Measurements from ENCODE around the gene SEMA3F.

The SEMA3F gene

GRCh38 chr3:50123394-50124051 is 31.6 kb upstream of the SEMA3F start:
- no peak for DNase-seq (ENCODE audit: low read depth)
- Histone ChIP-seq H3K27me3 (replicated peaks; ENCODE audit: control insufficient read depth, insufficient read depth, low read length) (peaks cover 7% of the 10 kb centered on the region), H3K4me1 (ENCODE audit: control insufficient read depth, insufficient read depth, low read length) (peaks cover 14% of the 10 kb centered on the region), H3K4me3 (ENCODE audit: low read length) (no peak overlapping the region), H3K9me3 (ENCODE audit: control insufficient read depth, low read length) (no peaks in the 10 kb centered on the region), H3K36me3 (ENCODE audit: control insufficient read depth, insufficient read depth, low read length, severe bottlenecking) (peaks cover 27% of the 10 kb centered on the region), H3K9ac (ENCODE audit: low read length) (no peak overlapping the region)

- no peaks in the 10 kb centered on the region for H3K9me3 ChIP-seq (ENCODE audit: control insufficient read depth, low read length)
- peak; percentile 27 for DNase-seq (ENCODE audit: low read depth)
- H3K4me3 ChIP-seq (ENCODE audit: low read length), result no peak overlapping the region
- H3K4me1 ChIP-seq (ENCODE audit: control insufficient read depth, insufficient read depth, low read length), result peaks cover 14% of the 10 kb centered on the region
- peaks cover 7% of the 10 kb centered on the region for H3K27me3 ChIP-seq (replicated peaks; ENCODE audit: control insufficient read depth, insufficient read depth, low read length)
- H3K9ac ChIP-seq (ENCODE audit: low read length), result no peak overlapping the region
- peaks cover 20% of the 10 kb centered on the region for H3K36me3 ChIP-seq (ENCODE audit: control insufficient read depth, insufficient read depth, low read length, severe bottlenecking)
Observed at GRCh38 chr3:50124052-50124799, 30.9 kb upstream of the SEMA3F start.

GRCh38 chr3:50124800-50125178 is 30.3 kb upstream of the SEMA3F start:
- H3K27me3 ChIP-seq (replicated peaks; ENCODE audit: control insufficient read depth, insufficient read depth, low read length), result peaks cover 7% of the 10 kb centered on the region
- H3K9ac ChIP-seq (ENCODE audit: low read length), result no peak overlapping the region
- H3K36me3 ChIP-seq (ENCODE audit: control insufficient read depth, insufficient read depth, low read length, severe bottlenecking), result peaks cover 14% of the 10 kb centered on the region
- H3K4me3 ChIP-seq (ENCODE audit: low read length), result no peak overlapping the region
- no peaks in the 10 kb centered on the region for H3K9me3 ChIP-seq (ENCODE audit: control insufficient read depth, low read length)
- peaks cover 14% of the 10 kb centered on the region for H3K4me1 ChIP-seq (ENCODE audit: control insufficient read depth, insufficient read depth, low read length)
- no peak for DNase-seq (ENCODE audit: low read depth)

GRCh38 chr3:50125541-50126286 is 29.4 kb upstream of the SEMA3F start:
- Histone ChIP-seq H3K4me1 (ENCODE audit: control insufficient read depth, insufficient read depth, low read length) (peaks cover 14% of the 10 kb centered on the region), H3K9ac (ENCODE audit: low read length) (no peak overlapping the region), H3K4me3 (ENCODE audit: low read length) (no peak overlapping the region), H3K9me3 (ENCODE audit: control insufficient read depth, low read length) (no peaks in the 10 kb centered on the region), H3K36me3 (ENCODE audit: control insufficient read depth, insufficient read depth, low read length, severe bottlenecking) (peaks cover 5% of the 10 kb centered on the region), H3K27me3 (replicated peaks; ENCODE audit: control insufficient read depth, insufficient read depth, low read length) (peaks cover 14% of the 10 kb centered on the region)
- no peak for DNase-seq (ENCODE audit: low read depth)

- no peaks in the 10 kb centered on the region for H3K9me3 ChIP-seq (ENCODE audit: control insufficient read depth, low read length)
- peaks cover 14% of the 10 kb centered on the region for H3K4me1 ChIP-seq (ENCODE audit: control insufficient read depth, insufficient read depth, low read length)
- H3K27me3 ChIP-seq (replicated peaks; ENCODE audit: control insufficient read depth, insufficient read depth, low read length), result peaks cover 21% of the 10 kb centered on the region
- H3K9ac ChIP-seq (ENCODE audit: low read length), result no peak overlapping the region
- H3K4me3 ChIP-seq (ENCODE audit: low read length), result no peak overlapping the region
- no peaks in the 10 kb centered on the region for H3K36me3 ChIP-seq (ENCODE audit: control insufficient read depth, insufficient read depth, low read length, severe bottlenecking)
- peak; percentile 78 for DNase-seq (ENCODE audit: low read depth)
Observed at GRCh38 chr3:50126287-50127211, 28.6 kb upstream of the SEMA3F start.

- no peaks in the 10 kb centered on the region for H3K9me3 ChIP-seq (ENCODE audit: control insufficient read depth, low read length)
- H3K9ac ChIP-seq (ENCODE audit: low read length), result no peak overlapping the region
- no peaks in the 10 kb centered on the region for H3K36me3 ChIP-seq (ENCODE audit: control insufficient read depth, insufficient read depth, low read length, severe bottlenecking)
- peak; percentile 39 for DNase-seq (ENCODE audit: low read depth)
- peaks cover 14% of the 10 kb centered on the region for H3K4me1 ChIP-seq (ENCODE audit: control insufficient read depth, insufficient read depth, low read length)
- peaks cover 26% of the 10 kb centered on the region for H3K27me3 ChIP-seq (replicated peaks; ENCODE audit: control insufficient read depth, insufficient read depth, low read length)
- H3K4me3 ChIP-seq (ENCODE audit: low read length), result no peak overlapping the region
Observed at GRCh38 chr3:50127251-50127691, 27.9 kb upstream of the SEMA3F start.

GRCh38 chr3:50128001-50128400 is 27.1 kb upstream of the SEMA3F start:
- peaks cover 34% of the 10 kb centered on the region for H3K27me3 ChIP-seq (replicated peaks; ENCODE audit: control insufficient read depth, insufficient read depth, low read length)
- no peak for DNase-seq (ENCODE audit: low read depth)
- no peaks in the 10 kb centered on the region for H3K9me3 ChIP-seq (ENCODE audit: control insufficient read depth, low read length)
- peaks cover 14% of the 10 kb centered on the region for H3K4me1 ChIP-seq (ENCODE audit: control insufficient read depth, insufficient read depth, low read length)
- no peak overlapping the region for H3K4me3 ChIP-seq (ENCODE audit: low read length)
- H3K36me3 ChIP-seq (ENCODE audit: control insufficient read depth, insufficient read depth, low read length, severe bottlenecking), result no peaks in the 10 kb centered on the region
- no peak overlapping the region for H3K9ac ChIP-seq (ENCODE audit: low read length)

GRCh38 chr3:50130436-50130835 is 24.7 kb upstream of the SEMA3F start:
- Histone ChIP-seq H3K27me3 (replicated peaks; ENCODE audit: control insufficient read depth, insufficient read depth, low read length) (peaks cover 39% of the 10 kb centered on the region), H3K9ac (ENCODE audit: low read length) (no peak overlapping the region), H3K36me3 (ENCODE audit: control insufficient read depth, insufficient read depth, low read length, severe bottlenecking) (no peaks in the 10 kb centered on the region)

GRCh38 chr3:50132421-50133282 is 22.5 kb upstream of the SEMA3F start:
- Histone ChIP-seq H3K9me3 (ENCODE audit: control insufficient read depth, low read length) (no peaks in the 10 kb centered on the region), H3K36me3 (ENCODE audit: control insufficient read depth, insufficient read depth, low read length, severe bottlenecking) (no peaks in the 10 kb centered on the region), H3K4me1 (ENCODE audit: control insufficient read depth, insufficient read depth, low read length) (no peaks in the 10 kb centered on the region), H3K9ac (ENCODE audit: low read length) (no peak overlapping the region), H3K27me3 (replicated peaks; ENCODE audit: control insufficient read depth, insufficient read depth, low read length) (peaks cover 32% of the 10 kb centered on the region), H3K4me3 (ENCODE audit: low read length) (no peak overlapping the region)
- DNase-seq (ENCODE audit: low read depth), result no peak

More at GRCh38 chr3:50130436-50130835, 24.7 kb upstream of the SEMA3F start:
- H3K9me3 ChIP-seq (ENCODE audit: control insufficient read depth, low read length), result no peaks in the 10 kb centered on the region
- DNase-seq (ENCODE audit: low read depth), result no peak
- peaks cover 8% of the 10 kb centered on the region for H3K4me1 ChIP-seq (ENCODE audit: control insufficient read depth, insufficient read depth, low read length)
- H3K4me3 ChIP-seq (ENCODE audit: low read length), result no peak overlapping the region

- no peaks in the 10 kb centered on the region for H3K36me3 ChIP-seq (ENCODE audit: control insufficient read depth, insufficient read depth, low read length, severe bottlenecking)
- no peak overlapping the region for H3K4me3 ChIP-seq (ENCODE audit: low read length)
- no peak overlapping the region for H3K9ac ChIP-seq (ENCODE audit: low read length)
- peaks cover 32% of the 10 kb centered on the region for H3K27me3 ChIP-seq (replicated peaks; ENCODE audit: control insufficient read depth, insufficient read depth, low read length)
- no peaks in the 10 kb centered on the region for H3K9me3 ChIP-seq (ENCODE audit: control insufficient read depth, low read length)
- DNase-seq (ENCODE audit: low read depth), result no peak
- H3K4me1 ChIP-seq (ENCODE audit: control insufficient read depth, insufficient read depth, low read length), result no peaks in the 10 kb centered on the region
Observed at GRCh38 chr3:50133283-50133615, 21.9 kb upstream of the SEMA3F start.

Data from adipocyte (in vitro differentiated cells).